ENCODE measurements around the gene PAPPA2. TPM values are rescaled to one million over a fixed set of nuclear protein-coding genes. Genes with fewer than 3 reads are reported as not detected.

Gene PAPPA2
- total RNA-seq, 1 experiment from 2014 or later = 0.81 TPM

- no peak for DNase-seq
- Histone ChIP-seq H3K9me3 (ENCODE audit: control insufficient read depth, low read depth, low read length) (no peaks in the 10 kb centered on the region), H3K23ac (ENCODE audit: insufficient read length, low read depth, low read length) (no peak overlapping the region), H3K14ac (ENCODE audit: insufficient read depth, low read length) (no peak overlapping the region), H3K27me3 (ENCODE audit: insufficient read depth, low read length) (no peaks in the 10 kb centered on the region), H3K23me2 (ENCODE audit: insufficient read length, low read depth, low read length, poor library complexity, severe bottlenecking) (no peaks in the 10 kb centered on the region), H2BK15ac (ENCODE audit: low read depth, low read length) (no peak overlapping the region; the same call in 1 of the 2 replicates), H2AFZ (ENCODE audit: low read length) (no peak overlapping the region), H4K5ac (ENCODE audit: insufficient read length, low read depth, low read length) (no peak overlapping the region), H2BK12ac (ENCODE audit: insufficient read length, low read depth, low read length) (no peak overlapping the region), H2BK120ac (ENCODE audit: low read depth, low read length, poor library complexity, severe bottlenecking) (no peak overlapping the region), H3K4me2 (ENCODE audit: insufficient read depth, insufficient read length, low read length) (no peak overlapping the region), H4K20me1 (ENCODE audit: control insufficient read depth, insufficient read depth, insufficient read length) (no peaks in the 10 kb centered on the region), H3K79me2 (ENCODE audit: insufficient read depth, low read length) (no peaks in the 10 kb centered on the region), H3K9ac (ENCODE audit: extremely low read depth, insufficient read length, low read length) (no peak overlapping the region), H2BK20ac (ENCODE audit: low read depth, low read length, poor library complexity, severe bottlenecking) (no peak overlapping the region), H3T11ph (ENCODE audit: low read length) (no peak overlapping the region), H3K79me1 (ENCODE audit: insufficient read depth, low read depth, low read length, poor library complexity, severe bottlenecking) (no peaks in the 10 kb centered on the region), H2AK5ac (ENCODE audit: insufficient read length, low read length) (no peak overlapping the region), H2BK5ac (ENCODE audit: insufficient read length, low read length) (no peak overlapping the region), H3K56ac (ENCODE audit: insufficient read length, low read depth, low read length) (no peak overlapping the region), H3K4me1 (ENCODE audit: insufficient read depth, low read length) (no peaks in the 10 kb centered on the region), H3K4ac (ENCODE audit: low read depth, low read length) (no peak overlapping the region), H4K8ac (replicated peaks; ENCODE audit: insufficient read length, low read depth, low read length) (no peak overlapping the region), H3K27ac (ENCODE audit: insufficient read length, low read depth, low read length) (no peak overlapping the region), H4K91ac (ENCODE audit: insufficient read length, low read depth, low read length) (no peak overlapping the region), H3K18ac (ENCODE audit: insufficient read length, low read depth, low read length) (no peak overlapping the region)
- no peaks in the 10 kb centered on the region; a peak in 2 of 7 replicates for H3K36me3 Mint-ChIP-seq (ENCODE audit: insufficient read depth in 1 of 3, low read depth in 3 of 3)
- no peak overlapping the region for H3K27ac Mint-ChIP-seq
- no peaks in the 10 kb centered on the region for H3K9me3 Mint-ChIP-seq
- no peaks in the 10 kb centered on the region; a peak in 1 of 4 replicates for H3K4me1 Mint-ChIP-seq
- no peak overlapping the region for H3K4me3 Mint-ChIP-seq
- no peak for TF ChIP-seq CTCF (conservative IDR thresholded peaks at IDR 0.05)
- WGBS (ENCODE audit: extremely low coverage, insufficient read length, low lambda C conversion rate) = no CpG with 5 or more reads among the region's 3 CpGs
- peaks cover 17% of the 10 kb centered on the region for H3K27me3 Mint-ChIP-seq (ENCODE audit: low read depth)
Observed at GRCh38 chr1:176888471-176889032, 425.6 kb downstream of the PAPPA2 start.
